A673 (cell line): ENCODE results near the gene SLC7A5.
"Not testable (repeated sequence)": the region's sequence is repeated elsewhere in the genome, so short reads cannot be mapped to it uniquely, and the experiment has no call there.

Experiments
- CTCF ChIP-seq: fragments of 300-800, 200-600 bp; sonication (generic); conservative IDR thresholded peaks from 2 replicates; pipeline ENCODE4 v1.5.1; 2017; ENCODE audit warnings: low read depth, mild to moderate bottlenecking, antibody characterized with exemption, low read length, moderate library complexity, mixed read lengths
- EZH2 ChIP-seq: fragments of 200-600 bp; sonication (generic); IDR thresholded peaks from 2 replicates; pipeline ENCODE4 v1.6.1; 2017; ENCODE audit warnings: borderline replicate concordance, low read depth, mild to moderate bottlenecking, mixed read lengths, antibody characterized with exemption, low read length; ENCODE audit not compliant: poor library complexity, severe bottlenecking

GRCh38 chr16:87869061-87869878, at the start of gene SLC7A5:
- TF ChIP-seq CTCF, EZH2: not testable (repeated sequence)
